Suppressor macrophage (primary cell): ENCODE data around the gene SUSD3.
"Not testable (repeated sequence)": the region's sequence is repeated elsewhere in the genome, so short reads cannot be mapped to it uniquely, and the experiment has no call there.

ENCODE experiments used
- DNase-seq, 4 experiments: peaks; one replicate each; pipeline ENCODE4 v3.0.0-alpha.2; 2020 to 2022

Gene SUSD3

DNA sequence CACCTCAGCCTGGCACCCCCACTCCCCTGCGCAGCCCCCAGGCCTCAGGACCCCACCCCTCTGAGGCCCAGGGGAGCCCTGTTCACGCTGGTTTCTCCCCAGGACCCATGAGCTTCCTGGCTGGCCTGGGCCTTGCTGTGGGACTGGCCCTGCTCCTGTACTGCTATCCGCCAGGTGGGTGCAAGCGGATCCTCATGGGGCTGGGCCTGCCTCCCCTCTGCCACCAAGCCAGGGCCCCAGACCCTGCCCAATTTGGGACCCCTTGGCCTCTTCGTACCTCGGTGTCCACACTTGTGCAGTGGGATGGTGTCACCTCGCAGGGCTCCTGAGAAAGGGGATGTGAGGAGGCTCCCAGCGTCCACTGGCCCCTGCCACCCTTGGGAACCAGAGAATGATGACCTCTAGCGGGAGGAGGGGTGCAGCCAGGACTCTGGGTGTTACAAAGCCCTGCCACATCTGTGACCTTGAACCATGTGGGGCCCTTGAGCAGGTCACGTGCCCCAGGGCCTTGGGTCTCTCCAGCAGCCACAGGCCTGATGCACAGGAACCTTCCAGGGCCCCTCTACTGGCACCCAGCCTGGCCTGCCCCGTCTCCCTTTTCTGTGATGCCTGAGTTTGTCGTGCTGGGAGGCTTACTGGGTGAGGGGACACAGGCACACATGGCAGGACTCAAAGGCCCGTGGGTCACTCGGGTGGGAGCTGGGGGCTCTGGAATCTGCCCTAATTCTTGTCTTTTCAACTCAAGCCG is 53.8 kb downstream of the SUSD3 start:
- peak; percentile 65 to 83 (median 74) for DNase-seq

DNA sequence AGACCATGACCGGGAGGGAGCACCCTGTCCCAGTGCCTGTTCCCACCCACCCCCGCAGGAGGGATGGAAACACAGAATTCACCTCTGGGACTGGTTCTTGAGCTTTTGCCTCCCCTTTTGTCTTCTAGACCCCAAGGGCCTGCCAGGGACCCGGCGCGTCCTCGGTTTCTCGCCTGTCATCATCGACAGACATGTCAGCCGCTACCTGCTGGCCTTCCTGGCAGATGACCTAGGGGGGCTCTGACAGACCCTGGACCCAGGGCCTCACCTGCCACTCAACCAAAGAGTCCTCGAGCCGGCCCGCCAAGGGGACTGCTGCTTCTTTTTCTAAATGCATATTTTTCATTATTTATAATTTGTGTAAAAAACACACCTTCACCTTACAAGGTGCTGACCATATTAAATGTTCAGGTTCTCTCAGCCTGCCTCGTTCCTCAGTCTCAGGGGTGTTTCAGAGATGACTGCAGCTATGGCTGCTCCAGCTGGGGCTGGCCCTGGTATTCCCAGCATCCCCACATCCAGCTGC is 54.4 kb downstream of the SUSD3 start:
- DNase-seq: no peak

DNA sequence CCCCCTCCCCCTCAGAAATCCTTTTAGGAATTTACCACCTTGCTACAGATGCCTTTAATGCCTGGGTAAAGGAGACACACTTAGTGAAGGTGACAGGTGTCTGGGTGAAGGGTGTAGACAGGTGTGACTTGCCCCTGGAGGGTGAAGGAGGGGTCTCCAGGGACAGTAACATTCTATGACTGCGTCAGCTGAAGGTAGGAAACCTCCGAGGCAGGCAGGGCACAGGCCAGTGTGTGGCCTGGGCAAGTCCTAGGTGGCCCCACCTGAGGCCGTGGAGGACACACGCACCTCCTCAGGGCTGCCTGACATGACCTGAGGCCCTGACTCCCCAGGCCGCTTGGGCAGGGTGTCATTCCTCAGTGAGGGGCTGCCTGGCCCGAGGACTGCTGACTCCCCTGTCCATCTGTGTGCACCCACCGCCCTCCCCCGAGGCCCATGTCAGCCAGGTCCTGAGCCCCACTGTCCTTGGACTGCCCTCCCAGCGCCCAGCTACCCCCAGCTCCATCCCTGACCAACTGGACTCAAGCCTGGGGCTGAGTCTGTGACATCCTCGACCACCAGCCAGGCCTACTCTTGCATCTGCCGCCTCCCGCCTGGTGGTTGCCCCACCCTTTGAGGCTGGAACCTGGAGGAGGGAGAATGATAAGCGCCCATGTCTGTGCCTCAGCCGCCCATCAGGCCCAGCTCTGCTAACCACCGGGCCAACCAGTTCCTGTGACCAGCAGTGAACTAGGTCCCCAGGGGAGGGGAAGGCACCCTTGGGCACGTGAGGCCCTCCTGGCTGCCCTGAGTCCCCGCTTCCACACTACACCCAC is 55.9 kb downstream of the SUSD3 start:
- peak; percentile 31 to 69 (median 56) for DNase-seq

DNA sequence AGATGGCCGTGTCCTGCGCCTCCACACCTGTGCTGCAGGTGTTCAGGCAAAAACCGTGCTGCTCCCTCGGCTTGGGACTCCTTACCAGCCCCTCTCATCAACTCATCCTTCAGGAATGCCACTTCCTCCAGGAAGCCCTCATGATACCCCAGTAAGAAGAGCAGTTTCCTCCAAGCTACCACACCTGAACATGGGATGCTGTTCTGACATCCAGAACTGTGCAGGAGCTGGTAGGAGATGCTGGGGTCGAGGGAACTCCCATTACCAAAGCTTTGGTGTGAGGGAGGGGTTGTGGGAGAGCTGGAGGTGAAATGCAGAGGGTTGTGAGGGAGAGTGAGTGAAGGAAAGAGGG is 56.5 kb downstream of the SUSD3 start:
- peak in 1 of 4 experiments; percentile 6 for DNase-seq

DNA sequence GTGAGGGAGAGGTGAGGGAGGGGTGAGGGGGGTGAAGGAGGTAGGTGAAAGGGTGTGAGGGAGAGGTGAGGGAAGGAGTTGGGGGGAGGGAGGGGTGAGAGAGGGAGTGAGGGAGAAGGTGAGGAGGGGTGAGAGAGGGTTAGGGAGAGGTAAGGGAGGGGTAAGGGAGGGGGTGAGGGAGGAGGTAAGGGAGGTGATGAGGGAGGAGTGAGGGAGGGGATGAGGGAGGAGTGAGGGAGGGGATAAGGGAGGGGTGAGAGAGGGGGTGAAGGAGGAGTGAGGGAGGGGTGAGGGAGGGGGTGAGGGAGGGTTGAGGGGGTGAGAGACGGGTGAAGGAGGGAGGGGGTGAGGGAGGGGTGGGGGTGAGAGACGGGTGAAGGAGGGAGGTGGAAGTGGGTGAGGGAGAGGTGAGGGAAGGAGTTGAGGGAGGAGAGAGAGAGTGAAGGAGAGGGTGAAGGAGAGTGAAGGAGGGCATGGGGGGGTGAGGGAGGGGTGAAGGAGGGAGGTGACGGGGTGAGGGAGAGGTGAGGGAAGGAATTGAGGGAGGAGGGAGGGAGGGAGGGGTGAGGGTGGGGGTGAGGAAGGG is 57.1 kb downstream of the SUSD3 start:
- no peak for DNase-seq

DNA sequence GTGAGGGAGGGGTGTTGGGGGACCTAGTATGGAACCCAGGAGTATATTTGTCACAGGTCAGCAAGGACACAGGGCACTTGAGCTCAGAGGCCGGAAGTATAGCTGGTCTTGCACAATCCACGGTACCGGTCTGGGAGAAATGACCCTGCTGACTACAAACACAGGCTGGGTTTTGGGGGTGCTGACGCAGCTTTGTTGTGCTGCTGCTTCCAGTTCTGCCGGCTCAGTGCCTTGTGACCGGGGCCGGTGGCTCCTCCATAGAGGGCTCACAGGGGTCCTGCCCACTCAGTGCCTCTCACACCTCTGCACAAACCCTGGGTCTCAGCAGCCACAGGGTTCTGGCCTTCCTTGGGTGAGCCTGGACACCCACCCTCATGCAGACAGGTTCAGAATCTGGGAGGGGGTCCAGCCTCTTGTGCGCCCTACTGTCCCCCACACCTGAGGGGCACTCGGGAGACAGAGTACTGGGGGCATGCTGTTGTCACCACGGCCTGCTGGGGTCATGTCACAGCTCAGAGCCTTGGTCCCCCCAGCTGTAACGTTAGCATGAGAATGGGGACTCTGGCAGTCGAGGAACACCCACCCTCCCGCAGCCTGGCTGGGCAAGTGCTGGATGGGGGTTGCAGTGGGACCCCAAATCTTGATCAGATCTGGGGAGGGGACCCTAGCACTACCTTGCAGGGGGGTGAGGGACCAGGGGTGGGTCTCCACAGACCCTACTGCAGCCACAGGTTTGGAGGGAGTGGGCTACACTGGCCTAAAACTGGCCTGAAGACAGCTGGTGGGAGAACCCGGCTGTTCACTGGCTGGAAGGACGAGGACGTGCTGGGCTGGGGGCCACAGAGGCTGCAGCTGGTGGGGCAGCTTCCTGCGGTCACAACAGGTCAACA is 57.8 kb downstream of the SUSD3 start:
- peak; percentile 97 to 99 (median 97) for DNase-seq

DNA sequence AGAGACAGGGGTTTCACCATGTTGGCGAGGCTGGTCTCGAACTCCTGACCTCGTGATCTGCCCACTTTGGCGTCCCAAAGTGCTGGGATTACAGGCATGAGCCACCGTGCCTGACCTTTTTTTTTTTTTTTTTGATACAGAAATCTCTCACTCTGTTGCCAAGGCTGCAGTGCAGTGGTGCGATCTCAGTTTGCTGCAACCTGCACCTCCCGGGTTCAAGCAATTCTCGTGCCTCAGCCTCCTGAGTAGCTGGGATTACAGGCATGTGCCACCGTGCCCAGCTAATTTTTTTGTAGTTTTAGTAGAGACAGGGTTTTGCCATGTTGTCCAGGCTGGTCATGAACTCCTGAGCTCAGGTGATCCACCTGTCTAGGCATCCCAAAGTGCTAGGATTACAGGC is 59.0 kb downstream of the SUSD3 start:
- not testable (repeated sequence) for DNase-seq

DNA sequence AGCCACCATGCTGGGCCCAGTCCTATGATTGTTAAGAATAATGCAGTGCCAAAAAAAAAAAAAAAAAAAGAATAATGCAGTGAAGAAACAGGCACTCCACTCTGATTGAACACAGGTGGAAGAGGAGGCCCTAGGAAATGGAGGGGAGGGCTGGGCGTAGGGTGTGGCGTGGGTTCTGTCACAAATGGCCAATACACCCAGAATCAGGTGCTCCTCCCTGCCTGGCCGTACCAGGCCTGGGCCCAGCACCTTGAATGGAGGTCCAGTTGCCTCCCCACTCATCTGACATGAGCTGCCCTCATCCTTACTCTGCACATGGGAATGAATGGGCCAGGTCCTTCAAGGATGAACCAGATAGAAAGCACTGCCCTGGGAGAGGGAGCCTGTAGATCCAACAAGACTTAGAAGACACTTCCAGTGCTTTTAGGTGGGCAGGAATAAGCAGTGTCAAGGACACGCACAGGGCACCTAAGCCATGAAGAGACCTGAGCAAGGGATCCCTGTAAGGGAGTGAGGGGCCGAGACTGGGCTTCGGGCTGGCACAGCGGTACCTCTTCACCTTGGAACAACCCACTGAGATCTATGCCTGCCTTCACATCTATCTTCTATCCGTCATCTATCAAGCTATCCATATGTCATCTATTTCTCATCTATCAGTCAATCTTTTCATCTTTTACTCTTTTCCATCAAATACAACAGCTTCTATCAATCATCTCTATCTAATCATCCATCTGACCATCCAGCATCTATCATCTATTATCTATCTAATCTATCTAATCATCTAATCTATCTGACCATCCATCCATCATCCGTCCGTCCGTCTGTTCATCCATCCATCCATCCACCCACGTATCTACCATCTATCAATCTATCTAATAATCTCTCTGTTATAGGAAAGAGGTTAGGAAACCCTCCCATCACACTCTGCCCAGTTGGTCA is 59.7 kb downstream of the SUSD3 start:
- DNase-seq: peak in 2 of 4 experiments; percentile 16 to 18

DNA sequence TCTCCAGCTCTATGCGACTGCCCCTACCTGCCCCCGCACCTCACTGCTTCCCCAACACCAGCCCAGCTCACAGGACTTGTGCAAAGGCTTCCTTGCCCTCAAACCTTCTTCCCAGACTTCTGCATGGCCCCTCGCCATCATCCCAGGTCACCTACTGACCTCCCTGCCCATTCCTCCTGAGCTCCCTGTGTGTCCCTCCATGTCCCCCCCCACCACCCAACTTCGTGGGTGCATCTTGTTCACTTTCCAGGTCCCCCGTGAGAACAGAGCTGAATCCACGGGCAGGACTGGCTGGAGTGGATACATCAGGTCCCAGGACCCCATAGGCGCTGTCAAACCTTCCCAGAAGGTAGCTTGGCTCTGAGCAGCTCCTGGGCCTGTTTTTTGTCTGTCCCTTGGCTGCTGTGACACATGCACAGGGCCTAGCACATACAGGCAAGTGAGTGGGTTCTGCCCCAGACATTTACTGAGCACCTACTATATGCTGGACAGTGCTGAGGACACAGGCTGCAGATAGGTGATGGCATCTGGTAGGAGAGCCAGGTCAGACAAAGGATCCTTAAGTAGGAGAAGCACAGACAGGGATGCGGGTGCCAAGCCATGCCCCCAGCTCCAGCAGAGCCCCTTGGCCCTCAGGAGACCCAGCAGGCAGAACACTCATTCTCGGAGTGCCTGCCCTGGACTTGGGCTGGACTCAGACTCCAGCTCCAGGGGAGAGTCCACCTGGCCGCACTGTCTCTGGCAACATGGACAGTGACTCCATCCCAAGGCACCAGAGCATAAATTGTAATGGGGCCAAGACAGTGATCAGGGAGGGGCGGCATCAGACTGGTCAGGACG is 60.6 kb downstream of the SUSD3 start:
- DNase-seq: peak in 2 of 4 experiments; percentile 26 to 35

DNA sequence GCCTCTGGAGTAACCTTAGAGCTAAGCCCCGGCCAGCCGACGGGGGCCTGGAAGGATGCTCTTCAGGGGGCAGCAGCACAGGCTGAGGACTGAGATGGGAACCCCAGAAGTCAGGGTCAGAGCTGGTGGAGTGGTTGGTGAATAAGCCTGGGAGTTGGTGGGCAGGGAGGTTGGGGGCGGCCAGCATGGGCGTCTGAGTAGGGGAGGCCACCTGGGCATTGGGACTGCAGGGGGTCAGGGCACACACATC is 61.1 kb downstream of the SUSD3 start:
- DNase-seq: no peak

DNA sequence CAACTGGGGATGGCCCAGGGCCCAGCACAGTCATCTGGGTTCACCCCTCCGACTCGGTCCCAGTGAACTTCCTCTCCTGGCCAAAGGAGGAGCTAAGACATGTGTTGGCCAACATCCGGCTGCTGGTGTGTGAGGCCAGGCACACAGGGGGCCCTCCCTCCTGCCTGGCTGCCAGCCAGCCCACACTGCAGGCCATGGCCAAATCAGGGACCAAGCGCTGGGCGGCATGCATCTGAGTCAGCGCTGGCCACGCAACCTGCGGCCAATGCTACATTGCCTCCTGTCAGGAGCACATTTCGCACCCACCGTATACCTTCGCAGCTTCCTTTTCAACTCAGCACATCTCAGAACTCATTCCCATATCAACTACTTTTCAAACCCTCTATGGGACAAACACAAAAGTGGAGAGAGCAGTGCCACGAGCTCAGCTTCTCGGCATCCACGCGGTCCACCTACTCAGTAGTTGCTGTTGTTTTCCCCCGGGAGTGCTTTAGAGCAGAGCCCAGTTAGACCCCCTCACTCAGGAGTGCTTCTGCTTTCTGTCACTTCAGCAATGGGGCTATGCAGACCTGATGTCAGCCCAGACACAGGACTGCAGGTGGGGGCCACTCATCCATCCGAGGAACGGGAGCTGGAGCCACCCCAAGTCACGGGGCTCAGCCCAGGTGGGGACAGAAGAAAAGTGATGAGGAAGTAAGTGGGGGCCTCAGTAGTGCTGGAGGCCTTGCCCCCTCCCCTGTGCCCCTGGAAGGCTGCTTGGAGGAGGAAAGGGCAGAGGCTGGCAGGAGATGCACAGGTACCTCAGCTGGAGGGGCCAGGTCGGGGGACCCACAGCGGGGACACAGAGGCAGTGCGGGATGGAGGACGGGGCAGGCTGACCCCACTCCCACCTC is 61.7 kb downstream of the SUSD3 start:
- DNase-seq: peak; percentile 97 to 99 (median 98)

DNA sequence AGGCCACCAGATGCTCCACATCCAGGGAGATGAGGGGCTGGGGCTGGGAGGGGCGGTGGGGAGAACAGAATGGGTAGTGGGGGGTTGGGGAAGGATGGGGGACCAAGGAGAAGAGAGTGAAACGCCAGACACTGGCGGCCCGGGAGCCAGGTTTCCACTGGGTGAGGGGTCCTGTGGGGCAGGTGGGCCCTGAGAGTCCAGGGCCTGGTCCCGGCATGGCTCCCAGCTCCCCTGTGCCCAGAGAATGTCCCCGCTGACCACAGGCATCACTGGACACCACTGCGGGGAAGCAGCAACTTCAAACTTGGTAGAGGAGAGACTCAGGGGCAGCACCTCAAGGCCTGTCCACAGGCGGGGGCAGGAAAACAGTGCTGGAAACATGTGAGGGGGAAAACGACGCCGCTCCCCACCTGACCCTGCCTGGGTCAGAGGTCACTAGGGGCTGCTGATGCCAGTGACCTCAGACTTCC is 62.4 kb downstream of the SUSD3 start:
- DNase-seq: peak in 2 of 4 experiments; percentile 9 to 19

DNA sequence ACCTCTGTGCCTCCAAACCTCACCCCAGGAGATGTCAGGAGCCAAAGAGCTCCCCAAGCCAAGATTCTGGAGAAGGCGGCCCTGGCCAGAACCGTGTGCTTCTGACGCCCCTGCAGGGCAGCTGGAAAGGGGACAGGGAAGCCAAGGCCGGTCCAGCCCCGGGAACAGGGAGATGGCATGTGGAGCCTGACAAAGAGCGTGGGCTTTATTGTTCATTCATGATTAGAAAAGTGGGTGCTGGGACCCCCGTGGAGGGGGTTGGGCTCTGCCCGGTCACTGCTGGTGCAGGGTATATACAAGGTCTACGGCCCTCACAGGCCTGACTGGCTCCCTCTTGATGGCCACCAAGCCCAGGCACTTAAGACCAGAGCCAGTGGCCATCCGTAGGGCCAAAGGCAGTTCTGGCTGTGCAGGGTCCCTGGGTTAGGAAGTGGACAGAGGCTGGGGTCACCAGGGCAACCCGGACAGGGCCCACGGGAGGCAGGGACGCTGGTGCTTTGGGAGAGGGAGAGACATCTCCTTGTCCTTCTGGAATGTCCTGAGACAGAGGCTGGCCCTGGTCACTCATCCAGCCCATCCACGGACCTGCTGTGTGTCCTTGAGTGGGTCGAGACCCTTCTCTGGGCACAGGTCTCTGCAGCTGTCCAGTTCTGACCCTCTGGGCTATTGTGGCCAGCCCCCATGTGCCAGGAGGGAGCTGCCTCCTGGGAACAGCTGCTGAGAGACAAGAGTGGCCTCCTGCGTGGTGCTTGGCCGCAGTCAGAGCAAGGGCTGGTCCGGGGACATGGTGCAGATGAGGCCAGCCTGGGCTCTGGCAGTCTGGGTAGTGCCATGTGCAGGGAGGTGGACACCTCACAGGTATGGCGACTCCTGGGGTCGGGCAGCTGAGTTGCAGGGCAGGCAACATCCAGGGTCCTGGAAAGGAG is 63.1 kb downstream of the SUSD3 start:
- DNase-seq: peak in 1 of 4 experiments; percentile 28

DNA sequence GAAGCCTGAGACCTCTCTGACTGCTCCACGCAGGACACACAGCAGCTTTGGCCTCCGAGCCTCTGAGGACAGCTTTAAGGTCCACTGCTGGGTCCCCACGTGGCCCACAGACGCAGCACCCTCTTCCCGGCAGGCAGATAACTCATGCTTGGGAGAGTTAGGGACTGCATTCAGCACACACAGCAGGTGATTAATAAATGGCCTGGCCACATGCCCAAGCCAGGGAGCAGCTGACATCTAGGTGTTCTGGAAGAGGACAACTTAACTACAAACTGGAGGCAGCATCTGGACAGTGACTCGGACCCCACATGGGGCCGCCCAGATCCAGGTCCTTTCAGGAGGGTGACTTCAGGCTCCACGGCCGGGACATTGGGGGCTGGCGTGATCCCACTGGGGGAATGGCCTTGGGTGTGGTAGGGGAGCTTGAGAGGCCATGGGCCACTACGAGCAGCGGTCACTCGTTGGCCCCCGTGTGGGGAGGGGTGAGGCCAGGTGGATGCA is 64.3 kb downstream of the SUSD3 start:
- DNase-seq: peak in 1 of 4 experiments; percentile 6

DNA sequence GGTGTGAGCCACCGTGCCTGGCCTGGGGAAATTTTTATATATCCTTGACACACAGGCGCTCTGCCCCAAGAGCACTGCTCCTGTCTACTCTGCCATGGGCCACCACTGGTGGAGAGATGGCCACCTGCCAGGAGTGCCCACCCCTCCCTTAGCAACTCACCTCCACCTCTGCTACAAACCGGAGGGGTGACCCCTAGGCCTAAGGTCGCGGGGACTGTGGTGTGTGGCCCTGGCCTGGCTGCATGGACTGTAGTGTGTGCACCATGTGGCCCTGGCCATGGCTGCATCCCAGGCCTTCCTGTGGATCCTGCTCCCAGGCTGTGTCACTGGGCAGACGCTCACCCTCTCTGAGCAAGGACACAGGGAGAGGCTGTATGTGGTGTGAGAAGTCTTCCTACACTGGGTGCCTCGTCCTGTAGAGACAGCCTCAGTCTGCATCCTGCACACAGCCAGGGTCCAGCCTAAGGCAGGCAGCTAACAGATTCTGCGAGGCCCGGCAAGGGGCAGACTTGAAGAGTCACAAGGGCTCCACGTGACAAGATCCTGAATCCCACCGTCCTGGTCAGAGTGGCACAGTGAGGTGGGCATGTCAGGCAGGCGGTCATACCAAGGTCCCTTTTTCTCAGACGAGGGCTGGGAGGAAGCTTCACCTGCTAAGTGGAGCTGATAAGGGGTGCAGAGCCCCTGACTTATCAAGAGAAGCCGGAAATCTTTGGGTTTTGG is 65.2 kb downstream of the SUSD3 start:
- DNase-seq: peak in 2 of 4 experiments; percentile 4

DNA sequence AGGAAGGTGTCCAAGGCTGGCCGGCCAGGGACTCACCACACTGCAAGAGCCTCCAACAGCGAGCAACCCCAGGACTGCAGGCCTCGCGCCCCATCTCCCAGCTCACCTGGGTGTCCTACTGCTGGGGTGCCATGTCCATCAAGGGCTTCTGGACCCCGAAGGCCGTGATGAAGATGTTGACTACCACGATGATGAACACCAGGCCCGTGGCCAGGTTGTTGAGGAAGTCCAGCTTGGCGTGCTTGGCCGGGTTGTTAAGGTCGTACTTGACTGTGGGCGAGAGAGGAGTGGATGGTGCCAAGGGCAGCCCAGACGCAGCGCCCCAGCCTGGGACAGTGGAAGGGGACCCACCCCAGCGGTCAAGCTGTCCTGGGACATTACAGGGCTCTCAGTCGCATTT is 66.3 kb downstream of the SUSD3 start:
- no peak for DNase-seq

DNA sequence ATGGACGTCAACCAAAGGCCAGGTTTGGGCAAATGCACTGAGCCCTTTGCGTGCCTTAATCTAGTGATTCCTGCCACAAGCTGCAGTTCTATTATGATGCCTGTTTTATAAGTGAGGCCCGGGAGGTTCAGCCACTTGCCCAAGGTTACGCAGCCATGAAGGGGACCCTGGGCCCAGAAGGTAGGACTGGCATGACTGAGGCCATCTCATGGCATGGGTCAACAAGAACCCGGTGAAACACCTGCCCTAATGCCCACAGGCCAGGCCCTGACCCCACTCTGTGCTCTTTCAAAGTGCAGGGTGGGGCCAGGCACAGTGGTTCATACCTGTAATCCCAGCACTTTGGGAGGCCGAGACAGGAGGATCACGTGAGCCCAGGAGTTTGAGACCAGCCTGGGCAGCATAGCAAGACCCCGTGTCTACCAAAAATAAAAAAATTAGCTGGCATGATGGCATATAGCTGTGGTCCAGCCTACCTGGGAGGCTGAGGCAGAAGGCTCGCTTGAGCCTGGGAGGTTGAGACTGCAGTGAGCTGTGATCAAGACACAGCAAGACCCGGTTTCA is 66.9 kb downstream of the SUSD3 start:
- no peak for DNase-seq
